WTC11 (cell line): ENCODE results near the gene PHF21B. TPM values are rescaled to one million over a fixed set of nuclear protein-coding genes. Genes with fewer than 3 reads are reported as not detected.

Source experiments
- ATAC-seq: fragments of 200-7000 bp; cut with Tn5 transposase; 2 replicates; pipeline ENCODE4 v1.10.0; 2021; ENCODE audit warnings: mild to moderate bottlenecking, moderate library complexity
- CTCF ChIA-PET: fragments of 300-600 bp; sonication (Branson Sonifier 250); formaldehyde crosslinking; loops from one replicate; lab custom pipeline; 2021; ENCODE audit warnings: antibody characterized with exemption; lab: Charles Lee
- POLR2A ChIA-PET: fragments of 350-600 bp; sonication (Branson Sonifier 250); formaldehyde crosslinking; loops from one replicate; lab custom pipeline; 2021; ENCODE audit warnings: antibody characterized with exemption; lab: Charles Lee
- DNase-seq: peaks from one replicate; pipeline ENCODE4 v3.0.0; 2021; ENCODE audit warnings: low spot score
- H3K27ac Mint-ChIP-seq: 2 replicates; pipeline ENCODE4 v1.8.0; 2021; ENCODE audit warnings: mixed read lengths
- H3K27me3 Mint-ChIP-seq: 2 replicates; pipeline ENCODE4 v1.8.0; 2021; ENCODE audit warnings: low read depth, mild to moderate bottlenecking, moderate library complexity, mixed read lengths
- H3K36me3 Mint-ChIP-seq: 2 replicates; pipeline ENCODE4 v1.8.0; 2021; ENCODE audit warnings: mixed read lengths
- H3K4me1 Mint-ChIP-seq: 2 replicates; pipeline ENCODE4 v1.8.0; 2022; ENCODE audit warnings: mixed read lengths
- H3K4me3 Mint-ChIP-seq: 2 replicates; pipeline ENCODE4 v1.8.0; 2021; ENCODE audit warnings: mild to moderate bottlenecking, moderate library complexity, mixed read lengths
- H3K9me3 Mint-ChIP-seq: 2 replicates; pipeline ENCODE4 v1.8.0; 2021; ENCODE audit warnings: mixed read lengths
- CDX4 ChIP-seq: fragments of 250-450 bp; sonication (Bioruptor Pico); IDR thresholded peaks from 2 replicates; pipeline ENCODE4 v1.9.0; 2021; ENCODE audit warnings: moderate library complexity, mild to moderate bottlenecking, inconsistent platforms, borderline replicate concordance
- E2F4 ChIP-seq: sonication (generic); formaldehyde crosslinking; IDR thresholded peaks from 2 replicates; pipeline ENCODE4 v1.8.1; 2022; ENCODE audit warnings: low read depth, mild to moderate bottlenecking, moderate library complexity, missing genetic modification reagents, borderline replicate concordance
- EMX1 ChIP-seq: fragments of 250-450 bp; sonication (Bioruptor Pico); IDR thresholded peaks from 2 replicates; pipeline ENCODE4 v1.8.0; 2021; ENCODE audit warnings: mild to moderate bottlenecking
- JUN ChIP-seq: sonication (generic); formaldehyde crosslinking; IDR thresholded peaks from 2 replicates; pipeline ENCODE4 v1.8.0; 2023; ENCODE audit warnings: mild to moderate bottlenecking, missing genetic modification reagents
- NR2C2 ChIP-seq: sonication (generic); formaldehyde crosslinking; IDR thresholded peaks from 2 replicates; pipeline ENCODE4 v1.8.0; 2022; ENCODE audit warnings: mild to moderate bottlenecking, missing genetic modification reagents
- PRRX2 ChIP-seq: fragments of 250-450 bp; sonication (Bioruptor Pico); IDR thresholded peaks from 2 replicates; pipeline ENCODE4 v1.8.0; 2021; ENCODE audit warnings: mild to moderate bottlenecking
- RORB ChIP-seq: fragments of 250-450 bp; sonication (Bioruptor Pico); IDR thresholded peaks from 2 replicates; pipeline ENCODE4 v1.9.0; 2021; ENCODE audit warnings: mild to moderate bottlenecking
- TCF7 ChIP-seq: sonication (generic); formaldehyde crosslinking; IDR thresholded peaks from 2 replicates; pipeline ENCODE4 v1.8.0; 2022; ENCODE audit warnings: mild to moderate bottlenecking, low read depth, missing genetic modification reagents, moderate library complexity
- TEAD4 ChIP-seq: sonication (generic); formaldehyde crosslinking; IDR thresholded peaks from 2 replicates; pipeline ENCODE4 v1.8.0; 2022; ENCODE audit warnings: mild to moderate bottlenecking, missing genetic modification reagents
- ZNF263 ChIP-seq: sonication (generic); formaldehyde crosslinking; IDR thresholded peaks from 2 replicates; pipeline ENCODE4 v1.8.1; 2022; ENCODE audit warnings: low read depth, mild to moderate bottlenecking, moderate library complexity, missing genetic modification reagents
- ZNF281 ChIP-seq: sonication (generic); formaldehyde crosslinking; IDR thresholded peaks from 2 replicates; pipeline ENCODE4 v1.8.0; 2023; ENCODE audit warnings: mild to moderate bottlenecking, missing genetic modification reagents
- ZNF317 ChIP-seq: sonication (generic); formaldehyde crosslinking; IDR thresholded peaks from 2 replicates; pipeline ENCODE4 v1.8.1; 2023; ENCODE audit warnings: low read depth, mild to moderate bottlenecking, moderate library complexity, missing genetic modification reagents, borderline replicate concordance
- total RNA-seq: library from RNA; stranded (reverse); gene quantifications from 3 replicates; pipeline ENCODE4 v1.2.3, GENCODE V29; 2021
- TF ChIP-seq, protein P1 (sequence below): sonication (generic); formaldehyde crosslinking; IDR thresholded peaks from 2 replicates; pipeline ENCODE4 v1.8.0; 2022; ENCODE audit warnings: missing genetic modification reagents
- TF ChIP-seq, protein P2 (sequence below): sonication (generic); formaldehyde crosslinking; conservative IDR thresholded peaks from 2 replicates; pipeline ENCODE4 v1.8.1; 2022; ENCODE audit warnings: mild to moderate bottlenecking, missing genetic modification reagents
- TF ChIP-seq, protein P3 (sequence below): sonication (generic); formaldehyde crosslinking; IDR thresholded peaks from 2 replicates; pipeline ENCODE4 v1.8.0; 2023; ENCODE audit warnings: missing genetic modification reagents, mild to moderate bottlenecking, borderline replicate concordance
- TF ChIP-seq, protein P4 (sequence below): sonication (generic); formaldehyde crosslinking; IDR thresholded peaks from 2 replicates; pipeline ENCODE4 v1.8.1; 2022; ENCODE audit warnings: missing genetic modification reagents, borderline replicate concordance
- TF ChIP-seq, protein P5 (sequence below): fragments of 200-600 bp; IDR thresholded peaks from 2 replicates; pipeline ENCODE4 v1.8.0; 2022; ENCODE audit warnings: antibody characterized with exemption
- TF ChIP-seq, protein P6 (sequence below): sonication (generic); formaldehyde crosslinking; IDR thresholded peaks from 2 replicates; pipeline ENCODE4 v1.8.1; 2022; ENCODE audit warnings: mild to moderate bottlenecking, missing genetic modification reagents, moderate library complexity, borderline replicate concordance

PHF21B gene
- total RNA-seq, 1 experiment from 2014 or later: 107 TPM

DNA sequence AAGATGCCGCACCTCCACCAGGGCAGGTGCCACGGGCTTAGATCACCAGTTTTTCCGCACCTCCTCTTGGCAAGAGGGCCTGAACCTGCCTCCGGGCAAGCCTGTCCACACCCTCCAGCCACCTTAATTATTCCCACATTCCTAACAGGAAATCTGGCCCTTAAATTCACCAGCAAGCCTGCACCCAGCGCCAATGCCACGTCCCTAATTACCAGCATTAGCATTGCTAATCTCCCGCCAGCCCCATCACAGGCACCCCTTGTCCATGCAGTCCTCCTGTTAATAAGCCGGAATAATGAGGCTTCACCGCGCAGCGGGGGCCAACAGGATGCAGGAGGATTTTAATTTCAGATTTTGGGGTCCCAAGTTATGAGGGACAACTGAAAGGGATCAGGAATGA is 69.7 kb downstream of the PHF21B start (continued):
- TF ChIP-seq, protein P1, sequence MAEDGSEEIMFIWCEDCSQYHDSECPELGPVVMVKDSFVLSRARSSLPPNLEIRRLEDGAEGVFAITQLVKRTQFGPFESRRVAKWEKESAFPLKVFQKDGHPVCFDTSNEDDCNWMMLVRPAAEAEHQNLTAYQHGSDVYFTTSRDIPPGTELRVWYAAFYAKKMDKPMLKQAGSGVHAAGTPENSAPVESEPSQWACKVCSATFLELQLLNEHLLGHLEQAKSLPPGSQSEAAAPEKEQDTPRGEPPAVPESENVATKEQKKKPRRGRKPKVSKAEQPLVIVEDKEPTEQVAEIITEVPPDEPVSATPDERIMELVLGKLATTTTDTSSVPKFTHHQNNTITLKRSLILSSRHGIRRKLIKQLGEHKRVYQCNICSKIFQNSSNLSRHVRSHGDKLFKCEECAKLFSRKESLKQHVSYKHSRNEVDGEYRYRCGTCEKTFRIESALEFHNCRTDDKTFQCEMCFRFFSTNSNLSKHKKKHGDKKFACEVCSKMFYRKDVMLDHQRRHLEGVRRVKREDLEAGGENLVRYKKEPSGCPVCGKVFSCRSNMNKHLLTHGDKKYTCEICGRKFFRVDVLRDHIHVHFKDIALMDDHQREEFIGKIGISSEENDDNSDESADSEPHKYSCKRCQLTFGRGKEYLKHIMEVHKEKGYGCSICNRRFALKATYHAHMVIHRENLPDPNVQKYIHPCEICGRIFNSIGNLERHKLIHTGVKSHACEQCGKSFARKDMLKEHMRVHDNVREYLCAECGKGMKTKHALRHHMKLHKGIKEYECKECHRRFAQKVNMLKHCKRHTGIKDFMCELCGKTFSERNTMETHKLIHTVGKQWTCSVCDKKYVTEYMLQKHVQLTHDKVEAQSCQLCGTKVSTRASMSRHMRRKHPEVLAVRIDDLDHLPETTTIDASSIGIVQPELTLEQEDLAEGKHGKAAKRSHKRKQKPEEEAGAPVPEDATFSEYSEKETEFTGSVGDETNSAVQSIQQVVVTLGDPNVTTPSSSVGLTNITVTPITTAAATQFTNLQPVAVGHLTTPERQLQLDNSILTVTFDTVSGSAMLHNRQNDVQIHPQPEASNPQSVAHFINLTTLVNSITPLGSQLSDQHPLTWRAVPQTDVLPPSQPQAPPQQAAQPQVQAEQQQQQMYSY (CRISPR knock-in tag): no peak
- TF ChIP-seq, protein P2, sequence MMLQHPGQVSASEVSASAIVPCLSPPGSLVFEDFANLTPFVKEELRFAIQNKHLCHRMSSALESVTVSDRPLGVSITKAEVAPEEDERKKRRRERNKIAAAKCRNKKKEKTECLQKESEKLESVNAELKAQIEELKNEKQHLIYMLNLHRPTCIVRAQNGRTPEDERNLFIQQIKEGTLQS (CRISPR knock-in tag): no peak
- no peak for TF ChIP-seq CDX4
- TF ChIP-seq, protein P3, sequence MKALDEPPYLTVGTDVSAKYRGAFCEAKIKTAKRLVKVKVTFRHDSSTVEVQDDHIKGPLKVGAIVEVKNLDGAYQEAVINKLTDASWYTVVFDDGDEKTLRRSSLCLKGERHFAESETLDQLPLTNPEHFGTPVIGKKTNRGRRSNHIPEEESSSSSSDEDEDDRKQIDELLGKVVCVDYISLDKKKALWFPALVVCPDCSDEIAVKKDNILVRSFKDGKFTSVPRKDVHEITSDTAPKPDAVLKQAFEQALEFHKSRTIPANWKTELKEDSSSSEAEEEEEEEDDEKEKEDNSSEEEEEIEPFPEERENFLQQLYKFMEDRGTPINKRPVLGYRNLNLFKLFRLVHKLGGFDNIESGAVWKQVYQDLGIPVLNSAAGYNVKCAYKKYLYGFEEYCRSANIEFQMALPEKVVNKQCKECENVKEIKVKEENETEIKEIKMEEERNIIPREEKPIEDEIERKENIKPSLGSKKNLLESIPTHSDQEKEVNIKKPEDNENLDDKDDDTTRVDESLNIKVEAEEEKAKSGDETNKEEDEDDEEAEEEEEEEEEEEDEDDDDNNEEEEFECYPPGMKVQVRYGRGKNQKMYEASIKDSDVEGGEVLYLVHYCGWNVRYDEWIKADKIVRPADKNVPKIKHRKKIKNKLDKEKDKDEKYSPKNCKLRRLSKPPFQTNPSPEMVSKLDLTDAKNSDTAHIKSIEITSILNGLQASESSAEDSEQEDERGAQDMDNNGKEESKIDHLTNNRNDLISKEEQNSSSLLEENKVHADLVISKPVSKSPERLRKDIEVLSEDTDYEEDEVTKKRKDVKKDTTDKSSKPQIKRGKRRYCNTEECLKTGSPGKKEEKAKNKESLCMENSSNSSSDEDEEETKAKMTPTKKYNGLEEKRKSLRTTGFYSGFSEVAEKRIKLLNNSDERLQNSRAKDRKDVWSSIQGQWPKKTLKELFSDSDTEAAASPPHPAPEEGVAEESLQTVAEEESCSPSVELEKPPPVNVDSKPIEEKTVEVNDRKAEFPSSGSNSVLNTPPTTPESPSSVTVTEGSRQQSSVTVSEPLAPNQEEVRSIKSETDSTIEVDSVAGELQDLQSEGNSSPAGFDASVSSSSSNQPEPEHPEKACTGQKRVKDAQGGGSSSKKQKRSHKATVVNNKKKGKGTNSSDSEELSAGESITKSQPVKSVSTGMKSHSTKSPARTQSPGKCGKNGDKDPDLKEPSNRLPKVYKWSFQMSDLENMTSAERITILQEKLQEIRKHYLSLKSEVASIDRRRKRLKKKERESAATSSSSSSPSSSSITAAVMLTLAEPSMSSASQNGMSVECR (CRISPR knock-in tag): no peak

DNA sequence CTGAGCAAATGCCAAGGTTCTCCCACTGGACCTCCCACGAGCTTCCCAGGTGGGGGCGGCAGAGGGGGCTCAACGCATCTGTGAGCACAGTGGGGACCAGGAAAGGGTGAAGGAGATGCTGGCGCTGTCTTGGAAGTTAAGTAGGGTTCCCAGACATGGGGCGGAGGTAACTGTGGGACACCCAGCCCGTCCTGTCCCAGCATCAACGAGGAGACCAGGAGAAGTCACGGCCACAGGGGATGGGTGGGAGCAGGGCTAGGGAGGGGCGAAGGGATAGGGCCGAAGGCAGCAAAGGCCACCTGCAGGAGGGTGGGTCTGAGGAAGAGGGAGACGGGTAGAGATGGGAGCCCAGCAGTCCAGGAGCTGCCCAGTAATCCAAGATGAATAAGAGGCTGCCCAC is 70.4 kb downstream of the PHF21B start:
- Mint-ChIP-seq H3K4me3 (no peak overlapping the region), H3K9me3 (no peaks in the 10 kb centered on the region), H3K27me3 (no peaks in the 10 kb centered on the region), H3K27ac (no peak overlapping the region), H3K36me3 (peaks cover 2% of the 10 kb centered on the region; the same call in 1 of the 2 replicates), H3K4me1 (peaks cover 59% of the 10 kb centered on the region)
- ChIA-PET CTCF (interaction anchor here (1.8 kb wide), 1 partner anchor 119 kb away, joined by 7 read pairs; no protein-coding TSS in a partner anchor), POLR2A (no interaction called here)
- ATAC-seq (no peak), DNase-seq (no peak)
- TF ChIP-seq, protein P4, sequence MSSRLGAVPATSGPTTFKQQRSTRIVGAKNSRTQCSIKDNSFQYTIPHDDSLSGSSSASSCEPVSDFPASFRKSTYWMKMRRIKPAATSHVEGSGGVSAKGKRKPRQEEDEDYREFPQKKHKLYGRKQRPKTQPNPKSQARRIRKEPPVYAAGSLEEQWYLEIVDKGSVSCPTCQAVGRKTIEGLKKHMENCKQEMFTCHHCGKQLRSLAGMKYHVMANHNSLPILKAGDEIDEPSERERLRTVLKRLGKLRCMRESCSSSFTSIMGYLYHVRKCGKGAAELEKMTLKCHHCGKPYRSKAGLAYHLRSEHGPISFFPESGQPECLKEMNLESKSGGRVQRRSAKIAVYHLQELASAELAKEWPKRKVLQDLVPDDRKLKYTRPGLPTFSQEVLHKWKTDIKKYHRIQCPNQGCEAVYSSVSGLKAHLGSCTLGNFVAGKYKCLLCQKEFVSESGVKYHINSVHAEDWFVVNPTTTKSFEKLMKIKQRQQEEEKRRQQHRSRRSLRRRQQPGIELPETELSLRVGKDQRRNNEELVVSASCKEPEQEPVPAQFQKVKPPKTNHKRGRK (CRISPR knock-in tag): no peak
- no peak for TF ChIP-seq TCF7 (CRISPR knock-in tag)
- TF ChIP-seq, protein P5, sequence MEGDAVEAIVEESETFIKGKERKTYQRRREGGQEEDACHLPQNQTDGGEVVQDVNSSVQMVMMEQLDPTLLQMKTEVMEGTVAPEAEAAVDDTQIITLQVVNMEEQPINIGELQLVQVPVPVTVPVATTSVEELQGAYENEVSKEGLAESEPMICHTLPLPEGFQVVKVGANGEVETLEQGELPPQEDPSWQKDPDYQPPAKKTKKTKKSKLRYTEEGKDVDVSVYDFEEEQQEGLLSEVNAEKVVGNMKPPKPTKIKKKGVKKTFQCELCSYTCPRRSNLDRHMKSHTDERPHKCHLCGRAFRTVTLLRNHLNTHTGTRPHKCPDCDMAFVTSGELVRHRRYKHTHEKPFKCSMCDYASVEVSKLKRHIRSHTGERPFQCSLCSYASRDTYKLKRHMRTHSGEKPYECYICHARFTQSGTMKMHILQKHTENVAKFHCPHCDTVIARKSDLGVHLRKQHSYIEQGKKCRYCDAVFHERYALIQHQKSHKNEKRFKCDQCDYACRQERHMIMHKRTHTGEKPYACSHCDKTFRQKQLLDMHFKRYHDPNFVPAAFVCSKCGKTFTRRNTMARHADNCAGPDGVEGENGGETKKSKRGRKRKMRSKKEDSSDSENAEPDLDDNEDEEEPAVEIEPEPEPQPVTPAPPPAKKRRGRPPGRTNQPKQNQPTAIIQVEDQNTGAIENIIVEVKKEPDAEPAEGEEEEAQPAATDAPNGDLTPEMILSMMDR: no peak
- TF ChIP-seq ZNF281: no peak
- TF ChIP-seq TEAD4: no peak
- TF ChIP-seq, protein P6, sequence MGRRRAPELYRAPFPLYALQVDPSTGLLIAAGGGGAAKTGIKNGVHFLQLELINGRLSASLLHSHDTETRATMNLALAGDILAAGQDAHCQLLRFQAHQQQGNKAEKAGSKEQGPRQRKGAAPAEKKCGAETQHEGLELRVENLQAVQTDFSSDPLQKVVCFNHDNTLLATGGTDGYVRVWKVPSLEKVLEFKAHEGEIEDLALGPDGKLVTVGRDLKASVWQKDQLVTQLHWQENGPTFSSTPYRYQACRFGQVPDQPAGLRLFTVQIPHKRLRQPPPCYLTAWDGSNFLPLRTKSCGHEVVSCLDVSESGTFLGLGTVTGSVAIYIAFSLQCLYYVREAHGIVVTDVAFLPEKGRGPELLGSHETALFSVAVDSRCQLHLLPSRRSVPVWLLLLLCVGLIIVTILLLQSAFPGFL (CRISPR knock-in tag): no peak
- TF ChIP-seq JUN (CRISPR knock-in tag): no peak
- no peak for TF ChIP-seq E2F4 (CRISPR knock-in tag)
- TF ChIP-seq RORB (CRISPR knock-in tag): no peak
- no peak for TF ChIP-seq EMX1
- no peak for TF ChIP-seq NR2C2 (CRISPR knock-in tag)
- no peak for TF ChIP-seq ZNF317
- no peak for TF ChIP-seq ZNF263 (CRISPR knock-in tag)
- TF ChIP-seq PRRX2 (CRISPR knock-in tag): no peak
